Measurements from ENCODE around the gene ZCCHC7.

ZCCHC7 gene

GRCh38 chr9:37327553-37327952, 207.2 kb downstream of the ZCCHC7 start:
- TF ChIP-seq REST (IDR thresholded peaks at IDR 0.05; ENCODE audit: insufficient read depth in 1 of 2, low read depth in 2 of 2, low read length in 2 of 2) (no peak), POLR2AphosphoS5 (IDR thresholded peaks at IDR 0.05; ENCODE audit: low read depth, low read length) (no peak), FOXP2 (optimal IDR thresholded peaks at IDR 0.05; ENCODE audit: borderline replicate concordance, extremely low read depth, extremely low read length, insufficient read depth) (no peak), TAF1 (IDR thresholded peaks at IDR 0.05; ENCODE audit: borderline replicate concordance, insufficient read depth, low read length) (no peak), SIN3A (IDR thresholded peaks at IDR 0.05; ENCODE audit: borderline replicate concordance, insufficient read depth, low read length) (no peak)

DNA sequence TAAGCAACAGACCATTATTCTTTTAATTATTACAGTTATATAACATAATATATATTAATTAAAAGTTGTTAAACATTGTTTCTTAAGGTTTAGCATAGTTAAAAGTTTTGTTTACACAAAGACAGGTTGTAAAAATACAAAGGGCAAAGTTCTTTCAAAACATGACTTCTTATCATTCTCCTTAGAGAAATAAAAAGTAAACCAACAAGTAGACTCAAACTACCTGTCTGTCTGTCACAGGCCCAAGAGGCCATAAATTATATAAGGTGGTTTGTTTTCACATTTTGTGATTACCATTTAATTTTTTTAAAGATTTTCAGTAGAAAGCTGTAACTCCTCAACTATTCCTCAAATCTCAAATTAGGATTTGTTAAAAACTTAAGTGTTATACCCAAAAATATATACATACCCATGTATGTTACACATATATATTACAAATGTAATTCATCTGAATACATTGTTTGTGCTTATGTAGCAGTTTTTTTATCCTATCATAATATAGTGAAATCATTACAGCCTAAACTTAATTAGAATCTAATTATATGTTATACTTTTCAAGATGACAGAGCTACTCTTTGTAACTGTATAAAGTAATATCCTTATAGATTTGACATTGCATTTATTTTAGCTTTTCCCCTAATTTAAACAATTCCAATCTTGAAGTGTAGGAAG, 208.3 kb downstream of the ZCCHC7 start:
- no peak for TF ChIP-seq FOXP2 (optimal IDR thresholded peaks at IDR 0.05; ENCODE audit: borderline replicate concordance, extremely low read depth, extremely low read length, insufficient read depth)
- no peak for TF ChIP-seq REST (IDR thresholded peaks at IDR 0.05; ENCODE audit: insufficient read depth in 1 of 2, low read depth in 2 of 2, low read length in 2 of 2)
- no peak for TF ChIP-seq SIN3A (IDR thresholded peaks at IDR 0.05; ENCODE audit: borderline replicate concordance, insufficient read depth, low read length)
- TF ChIP-seq TAF1 (IDR thresholded peaks at IDR 0.05; ENCODE audit: borderline replicate concordance, insufficient read depth, low read length), result no peak
- TF ChIP-seq POLR2AphosphoS5 (IDR thresholded peaks at IDR 0.05; ENCODE audit: low read depth, low read length), result no peak

- TF ChIP-seq POLR2AphosphoS5 (IDR thresholded peaks at IDR 0.05; ENCODE audit: low read depth, low read length) (no peak), TAF1 (IDR thresholded peaks at IDR 0.05; ENCODE audit: borderline replicate concordance, insufficient read depth, low read length) (no peak), FOXP2 (optimal IDR thresholded peaks at IDR 0.05; ENCODE audit: borderline replicate concordance, extremely low read depth, extremely low read length, insufficient read depth) (no peak), SIN3A (IDR thresholded peaks at IDR 0.05; ENCODE audit: borderline replicate concordance, insufficient read depth, low read length) (no peak), REST (IDR thresholded peaks at IDR 0.05; ENCODE audit: insufficient read depth in 1 of 2, low read depth in 2 of 2, low read length in 2 of 2) (no peak)
Measured at GRCh38 chr9:37329576-37329975, 209.2 kb downstream of the ZCCHC7 start.

GRCh38 chr9:37331871-37332270, 211.5 kb downstream of the ZCCHC7 start:
- TF ChIP-seq TAF1 (IDR thresholded peaks at IDR 0.05; ENCODE audit: borderline replicate concordance, insufficient read depth, low read length), result no peak
- TF ChIP-seq SIN3A (IDR thresholded peaks at IDR 0.05; ENCODE audit: borderline replicate concordance, insufficient read depth, low read length), result no peak
- no peak for TF ChIP-seq POLR2AphosphoS5 (IDR thresholded peaks at IDR 0.05; ENCODE audit: low read depth, low read length)
- no peak for TF ChIP-seq FOXP2 (optimal IDR thresholded peaks at IDR 0.05; ENCODE audit: borderline replicate concordance, extremely low read depth, extremely low read length, insufficient read depth)
- no peak for TF ChIP-seq REST (IDR thresholded peaks at IDR 0.05; ENCODE audit: insufficient read depth in 1 of 2, low read depth in 2 of 2, low read length in 2 of 2)

Measured in PFSK-1 (cell line).